NCI-H82 (cell line): ENCODE data around the gene BBS10.
"Not testable (repeated sequence)": the region's sequence is repeated elsewhere in the genome, so short reads cannot be mapped to it uniquely, and the experiment has no call there.

Experiments
- DNase-seq: peaks from one replicate; lab custom pipeline; 2025; lab: John Stamatoyannopoulos, UW

Gene BBS10

DNA sequence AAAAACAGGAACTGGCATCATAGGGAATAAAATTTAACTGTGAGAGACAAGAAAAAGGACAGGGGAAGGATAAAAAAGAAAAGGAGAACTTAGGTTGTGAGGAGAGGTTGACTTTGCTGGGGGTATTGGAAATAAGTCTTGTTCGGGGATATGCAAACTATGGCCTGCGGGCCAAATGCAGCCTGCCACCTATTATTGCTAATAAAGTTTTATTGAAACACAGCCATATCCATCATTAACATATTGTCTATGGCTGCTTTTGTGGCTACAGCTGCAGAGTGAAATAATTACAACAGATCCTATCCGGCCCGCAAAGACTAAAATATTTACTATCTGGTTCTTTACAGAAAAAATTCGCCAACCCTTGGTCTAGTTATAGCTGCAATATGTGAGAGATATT is 18.6 kb downstream of the BBS10 start:
- no peak for DNase-seq

DNA sequence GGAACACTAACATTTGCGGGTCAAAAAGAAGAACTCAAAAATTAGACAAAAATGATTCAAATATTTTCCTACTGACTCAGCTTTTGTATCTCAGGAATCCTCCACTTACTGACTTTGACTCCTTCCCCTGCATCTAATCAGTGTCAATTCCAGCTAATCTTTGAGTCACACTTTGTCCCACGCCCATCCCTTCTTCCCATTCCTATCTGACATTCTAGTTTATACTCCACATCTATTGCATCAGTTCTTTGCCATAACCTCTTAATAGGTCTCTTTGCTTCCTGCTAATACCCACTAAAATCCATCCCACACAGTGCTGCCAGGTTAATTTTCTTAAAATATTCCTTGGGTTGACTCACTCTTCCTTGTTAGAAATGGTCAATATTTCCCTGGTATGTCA is 19.1 kb downstream of the BBS10 start:
- no peak for DNase-seq

DNA sequence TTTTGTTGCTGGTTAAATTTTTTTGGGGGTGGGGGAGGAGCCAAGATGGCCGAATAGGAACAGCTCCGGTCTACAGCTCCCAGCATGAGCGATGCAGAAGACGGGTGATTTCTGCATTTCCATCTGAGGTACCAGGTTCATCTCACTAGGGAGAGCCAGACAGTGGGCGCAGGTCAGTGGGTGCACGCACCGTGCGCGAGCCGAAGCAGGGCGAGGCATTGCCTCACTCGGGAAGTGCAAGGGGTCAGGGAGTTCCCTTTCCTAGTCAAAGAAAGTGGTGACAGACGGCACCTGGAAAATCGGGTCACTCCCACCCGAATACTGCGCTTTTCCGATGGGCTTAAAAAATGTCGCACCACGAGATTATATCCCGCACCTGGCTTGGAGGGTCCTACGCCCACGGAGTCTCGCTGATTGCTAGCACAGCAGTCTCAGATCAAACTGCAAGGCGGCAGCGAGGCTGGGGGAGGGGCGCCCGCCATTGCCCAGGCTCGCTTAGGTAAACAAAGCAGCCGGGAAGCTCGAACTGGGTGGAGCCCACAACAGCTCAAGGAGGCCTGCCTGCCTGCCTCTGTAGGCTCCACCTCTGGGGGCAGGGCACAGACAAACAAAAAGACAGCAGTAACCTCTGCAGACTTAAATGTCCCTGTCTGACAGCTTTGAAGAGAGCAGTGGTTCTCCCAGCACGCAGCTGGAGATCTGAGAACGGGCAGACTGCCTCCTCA is 28.5 kb downstream of the BBS10 start:
- not testable (repeated sequence) for DNase-seq

DNA sequence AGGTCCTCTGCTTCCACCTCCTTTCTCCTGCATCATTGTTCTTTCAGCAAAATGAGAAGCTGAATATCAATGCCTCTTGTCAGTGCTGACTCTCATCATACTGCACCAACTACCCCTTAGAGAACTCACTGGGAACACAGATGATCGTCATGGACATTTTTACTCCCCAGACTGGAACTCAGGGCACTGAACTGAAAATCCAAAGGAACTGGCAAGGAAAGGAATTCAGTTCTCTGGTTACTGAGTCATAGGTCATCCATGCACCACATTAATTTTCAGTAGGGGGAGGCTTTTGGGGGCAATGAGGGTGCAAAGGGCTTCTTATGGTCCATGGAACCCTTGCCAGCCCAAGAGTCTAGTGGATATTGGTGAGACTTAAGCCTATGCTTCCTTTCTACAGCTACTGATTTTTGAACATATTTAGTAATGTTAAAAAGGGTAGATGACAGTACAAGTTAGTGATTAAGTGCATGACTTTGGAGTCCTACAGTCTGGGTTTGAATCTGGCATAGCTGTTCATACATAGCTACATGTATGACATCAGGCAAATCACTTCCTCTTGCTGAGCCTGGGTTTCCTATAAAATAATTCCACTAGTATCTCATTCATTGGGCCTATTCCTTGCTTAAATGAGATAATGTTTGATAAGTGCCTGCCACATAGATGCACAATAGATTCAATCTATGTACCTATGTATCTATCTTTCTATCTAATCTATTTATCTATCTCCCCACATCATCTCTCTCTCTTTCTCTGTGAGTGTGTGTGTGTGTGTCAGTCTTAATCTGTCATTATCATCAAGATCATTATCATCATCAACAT is 29.2 kb downstream of the BBS10 start:
- no peak for DNase-seq

DNA sequence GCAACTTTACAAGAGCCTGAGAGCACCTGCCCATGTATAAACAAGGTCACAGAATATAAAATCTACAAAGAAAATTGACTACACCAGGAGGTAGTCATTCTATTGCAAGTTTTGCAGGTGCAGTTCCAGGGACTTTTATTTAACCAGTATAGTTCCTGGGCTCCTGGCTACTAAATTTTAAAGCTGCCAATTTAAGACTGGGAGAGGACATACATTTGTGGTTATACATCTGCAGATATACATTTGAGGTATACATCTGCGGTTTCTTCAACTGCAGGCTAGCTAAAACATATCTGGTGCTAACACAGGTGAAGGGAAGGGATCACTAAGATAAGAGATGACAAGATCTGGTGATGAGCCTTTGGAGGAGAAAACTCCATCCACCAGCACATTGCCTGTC is 30.2 kb downstream of the BBS10 start:
- no peak for DNase-seq

DNA sequence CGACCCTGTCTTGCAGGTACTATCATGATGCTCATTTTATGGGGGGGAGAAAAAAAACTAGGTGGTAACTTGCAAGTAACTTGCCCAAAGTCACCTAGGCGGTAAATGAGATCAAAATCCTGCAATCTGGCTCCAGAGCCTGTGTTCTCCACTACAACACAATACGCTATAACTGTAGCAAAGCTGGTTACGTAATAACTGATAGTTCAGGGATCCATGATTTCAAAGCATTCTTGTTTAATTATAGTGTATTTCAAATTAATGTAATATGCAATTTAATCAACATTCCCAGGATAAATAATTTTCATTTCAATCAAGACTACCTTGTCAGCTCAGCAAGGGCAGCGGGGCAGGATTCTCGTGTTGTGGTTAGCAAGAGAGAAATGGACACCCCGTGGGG is 31.7 kb downstream of the BBS10 start:
- no peak for DNase-seq

DNA sequence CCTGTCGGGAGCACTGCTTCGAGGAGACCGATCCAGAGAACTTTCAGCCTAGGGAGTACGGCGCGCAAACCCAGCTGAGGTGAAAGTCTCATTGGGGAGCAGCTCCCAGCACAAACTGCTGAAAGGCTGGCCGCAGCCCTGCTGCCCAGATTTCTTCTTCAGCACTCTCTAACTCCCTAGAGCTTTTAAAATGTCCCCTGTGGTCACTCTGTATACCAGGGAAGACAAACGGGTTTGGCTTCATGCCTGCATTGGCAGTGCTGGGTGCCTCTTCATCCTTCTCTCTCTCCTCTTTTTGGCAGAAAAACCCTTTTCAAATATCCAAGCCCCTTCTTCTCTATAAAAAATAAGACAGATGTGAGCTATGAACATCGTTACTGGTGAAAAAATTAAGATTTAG is 34.9 kb downstream of the BBS10 start:
- no peak for DNase-seq

DNA sequence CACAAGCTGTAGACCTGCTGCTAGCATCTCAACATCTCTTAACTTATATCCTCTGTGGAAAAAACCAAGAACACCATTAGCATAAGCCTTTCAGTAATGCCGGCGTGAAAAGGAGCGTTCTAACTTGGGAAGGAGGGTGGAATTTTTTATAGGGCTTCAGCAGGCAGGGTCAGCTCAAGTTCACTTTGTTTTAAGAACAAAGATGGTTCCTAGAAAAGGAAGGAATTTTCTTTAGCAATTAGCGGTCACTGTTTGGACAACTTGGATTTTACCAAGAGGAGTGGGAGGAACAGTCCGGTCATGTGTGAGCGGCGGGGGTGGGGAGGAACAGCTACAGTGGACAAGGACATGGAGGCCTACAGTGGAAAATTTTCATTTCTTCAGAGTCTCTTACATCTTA is 35.9 kb downstream of the BBS10 start:
- no peak for DNase-seq

DNA sequence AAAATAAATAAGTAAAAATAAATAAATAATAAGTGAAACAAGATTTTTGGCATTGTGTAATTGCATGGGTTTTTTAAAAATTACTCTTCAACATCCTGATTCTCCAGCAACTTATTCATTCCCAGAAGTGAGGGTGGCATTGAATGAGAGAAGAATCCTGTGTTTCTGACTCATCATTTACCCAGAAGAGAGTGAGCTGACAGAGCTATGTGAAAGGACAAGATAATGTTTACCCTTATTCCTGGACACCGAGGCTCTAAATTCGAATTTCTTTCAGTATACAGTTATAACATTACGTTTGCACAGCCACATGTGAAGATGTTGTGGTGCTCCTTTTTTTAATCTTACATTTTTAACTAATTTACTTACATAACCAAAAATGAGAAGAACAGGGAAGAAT is 36.4 kb downstream of the BBS10 start:
- no peak for DNase-seq

DNA sequence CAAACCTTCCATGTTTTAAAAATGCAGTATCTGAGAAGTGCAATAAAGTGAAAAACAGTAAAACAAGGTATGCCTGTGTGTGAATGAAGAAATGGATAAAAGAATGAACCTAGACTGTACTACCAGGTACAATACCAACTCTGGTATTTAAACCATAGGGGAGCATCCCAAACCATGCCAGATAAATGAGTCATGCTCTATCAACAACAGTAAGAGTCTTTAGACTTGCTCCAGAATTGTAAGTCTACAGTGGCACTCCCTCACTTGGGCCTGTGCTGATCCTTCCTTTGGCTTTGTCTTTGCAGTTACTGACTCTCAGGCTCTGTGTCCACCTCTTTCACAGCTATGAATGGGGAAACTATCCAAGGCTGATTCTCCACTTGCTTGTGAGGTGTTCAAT is 38.1 kb downstream of the BBS10 start:
- DNase-seq: no peak

DNA sequence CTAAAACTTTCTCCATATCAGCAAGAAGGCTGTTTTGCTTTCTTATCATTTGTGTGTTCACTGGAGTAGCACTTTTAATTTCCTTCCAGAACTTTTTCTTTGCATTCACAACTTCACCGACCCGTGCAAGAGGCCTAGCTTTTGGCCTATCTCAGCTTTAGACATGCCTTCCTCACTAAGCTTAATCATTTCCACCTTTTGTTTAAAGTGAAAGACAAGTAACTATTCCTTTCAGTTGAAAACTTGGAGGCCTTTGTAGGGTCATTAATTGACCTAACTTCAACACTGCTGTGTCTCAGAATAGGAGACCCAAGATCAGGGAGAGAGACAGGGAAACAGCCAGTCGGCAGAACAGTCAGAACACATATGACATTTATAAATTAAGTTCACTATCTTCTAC is 39.3 kb downstream of the BBS10 start:
- no peak for DNase-seq

DNA sequence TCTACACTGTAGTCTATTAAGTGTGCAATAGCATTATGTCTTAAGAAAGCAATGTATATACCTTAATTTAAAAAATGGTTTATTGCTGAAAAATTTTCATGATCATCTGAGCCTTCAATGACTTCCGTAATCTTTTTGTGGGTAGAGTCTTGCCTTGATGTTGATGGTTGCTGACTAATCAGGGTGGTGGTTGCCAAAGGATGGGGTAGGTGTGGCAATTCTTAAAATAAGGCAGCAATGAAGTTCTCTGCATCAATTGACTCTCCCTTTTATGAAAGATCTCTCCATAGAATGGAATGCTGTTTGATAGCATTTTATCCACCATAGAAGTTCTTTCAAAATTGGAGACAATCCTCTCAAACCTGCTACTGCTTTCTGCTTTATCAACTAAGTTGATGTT is 41.1 kb downstream of the BBS10 start:
- DNase-seq: no peak

DNA sequence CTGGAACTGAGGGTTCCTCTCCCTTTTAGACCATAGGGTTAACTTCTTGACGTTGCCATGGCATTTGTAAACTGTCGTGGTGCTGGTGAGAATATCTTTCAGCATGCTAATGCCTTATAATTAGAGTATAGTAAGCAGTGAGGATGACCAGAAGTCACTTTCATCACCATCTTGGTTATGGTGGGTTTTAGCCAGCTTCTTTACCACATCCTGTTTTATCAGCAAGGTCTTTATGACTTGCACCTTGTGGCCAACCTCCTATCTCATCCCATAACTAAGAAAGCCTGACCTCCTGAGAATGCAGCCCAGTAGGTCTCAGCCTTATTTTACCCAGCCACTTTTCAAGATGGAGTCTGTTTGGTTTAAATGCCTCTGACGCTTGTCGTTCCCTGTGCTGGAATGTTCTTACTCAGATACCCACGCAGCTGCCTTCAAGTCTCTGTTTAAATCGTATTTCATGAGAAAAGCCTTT is 44.2 kb downstream of the BBS10 start:
- no peak for DNase-seq

DNA sequence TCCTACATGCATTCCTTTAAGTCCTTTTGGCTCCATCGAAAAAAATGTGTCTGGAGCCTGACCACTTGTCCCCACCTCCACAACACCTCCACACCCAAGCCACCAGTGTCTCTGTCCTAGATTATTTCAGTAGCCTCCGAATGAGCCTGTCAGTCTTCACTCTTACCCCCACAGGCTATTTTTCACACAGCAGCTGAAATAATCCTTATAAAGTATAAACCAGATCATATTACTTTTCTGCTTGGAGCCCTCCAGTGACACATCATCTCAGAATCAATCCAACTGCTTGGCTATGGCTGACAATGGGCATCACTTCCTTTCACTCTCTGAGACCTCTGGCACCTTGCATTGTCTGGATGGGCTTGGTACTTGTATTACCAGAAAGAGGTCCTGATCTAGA is 44.9 kb downstream of the BBS10 start:
- DNase-seq: no peak

DNA sequence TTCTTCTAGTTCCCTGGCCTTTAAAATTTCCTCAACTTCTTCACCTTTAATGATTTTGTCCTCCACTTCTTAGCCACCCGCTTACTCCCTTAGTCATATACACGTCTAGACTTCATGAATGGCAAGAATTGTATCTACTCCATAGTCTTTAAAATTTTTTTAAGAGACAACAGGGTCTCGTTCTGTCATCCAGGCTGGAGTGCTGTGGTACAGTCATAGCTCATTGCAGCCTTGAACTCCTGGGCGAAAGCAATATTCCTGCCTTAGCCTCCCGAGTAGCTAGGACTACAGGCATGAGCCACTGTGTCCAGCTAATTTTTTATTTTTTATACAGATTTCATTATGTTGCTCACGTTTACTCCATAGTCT is 47.9 kb downstream of the BBS10 start:
- no peak for DNase-seq

DNA sequence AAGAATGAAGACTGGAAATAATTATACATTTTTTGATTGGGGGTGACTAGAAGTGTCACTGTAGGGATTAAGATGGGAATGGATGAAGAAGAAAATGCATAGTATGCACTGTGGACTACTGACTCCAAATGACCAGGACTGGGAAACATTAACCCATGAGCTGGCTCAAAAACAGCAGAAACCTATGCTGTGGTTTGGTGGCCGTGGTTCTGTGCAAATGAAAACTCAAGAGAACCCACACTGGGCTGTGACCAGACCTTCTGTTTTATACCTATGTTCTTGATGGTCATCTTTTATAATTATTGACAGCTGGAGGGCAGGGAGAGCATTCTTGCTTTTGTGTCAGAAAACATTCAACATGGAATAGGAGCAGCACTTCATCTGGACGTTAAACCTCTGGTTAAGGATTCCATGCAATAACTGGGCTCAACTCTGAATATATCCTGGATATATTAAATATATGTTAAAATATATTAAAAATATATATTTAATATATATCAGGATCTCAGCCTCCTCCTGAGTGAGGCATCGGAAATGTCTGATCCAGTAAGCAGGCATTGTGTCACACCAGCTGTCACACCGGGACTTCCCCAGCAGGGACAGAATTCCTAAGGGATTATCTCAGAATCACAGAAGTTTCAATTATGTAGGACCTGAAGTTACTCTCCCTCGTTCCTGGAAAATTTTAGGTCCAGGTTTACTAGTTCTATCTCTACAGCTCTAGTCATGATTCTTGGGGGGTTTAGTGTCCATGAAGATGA is 48.5 kb downstream of the BBS10 start:
- DNase-seq: peak; percentile 73
